Adipose tissue (tissue), 3 donors: ENCODE measurements around the gene TAS1R1. TPM values are rescaled to one million over a fixed set of nuclear protein-coding genes. Genes with fewer than 3 reads are reported as not detected.
"Not testable (repeated sequence)": the region's sequence is repeated elsewhere in the genome, so short reads cannot be mapped to it uniquely, and the experiment has no call there.

Experiments
- H3K27ac ChIP-seq: one replicate; pipeline ENCODE4 v1.5.1; 2013; ENCODE audit warnings: low read depth, low read length
- WGBS, 3 donors: extraction: QIAGEN DNeasy Blood & Tissue Kit; methylation state at CpG; one replicate each; pipeline ENCODE4 v1.1.7; 2013; 5-methylcytosine and 5-hydroxymethylcytosine counted together
- polyA plus RNA-seq, 3 donors: library from polyadenylated mRNA; stranded (reverse); fragments of 200-250 nt; gene quantifications; one replicate each; pipeline ENCODE4 v1.2.3, GENCODE V29; 2013
- donor health status: healthy with polysubstance abuse.
- donor health status: Bipolar disorder and iron deficiency.
- donor health status: healthy.

The TAS1R1 gene
- polyA plus RNA-seq, 3 donors: 0.12 TPM; not detected in 2

GRCh38 chr1:6557597-6557996 is 2.5 kb downstream of the TAS1R1 start:
- 84 to 91% (median 91%) methylated on average over 1 of the region's 1 CpG for WGBS, 3 donors
- H3K27ac ChIP-seq: no peak overlapping the region

GRCh38 chr1:6559161-6559560 is 4.1 kb downstream of the TAS1R1 start:
- not testable (repeated sequence) for H3K27ac ChIP-seq
- whole genome bisulfite sequencing, 3 donors: 78 to 93% (median 92%) methylated on average over 11 of the region's 11 CpGs

- WGBS, 3 donors: 66 to 67% (median 67%) methylated on average over 9 of the region's 9 CpGs
- H3K27ac ChIP-seq: no peak overlapping the region
Measured at GRCh38 chr1:6560267-6560666, 5.2 kb downstream of the TAS1R1 start.

- 86 to 93% (median 91%) methylated on average over 11 of the region's 11 CpGs for WGBS, 3 donors
- no peak overlapping the region for H3K27ac ChIP-seq
Measured at GRCh38 chr1:6569033-6569432, 13.9 kb downstream of the TAS1R1 start.

- no peak overlapping the region for H3K27ac ChIP-seq
- WGBS, 3 donors: 52 to 74% (median 69%) methylated on average over 3 of the region's 3 CpGs
Measured at GRCh38 chr1:6570100-6570499, 15.0 kb downstream of the TAS1R1 start.

GRCh38 chr1:6570987-6571386 is 15.9 kb downstream of the TAS1R1 start:
- no peak overlapping the region for H3K27ac ChIP-seq
- 69 to 82% (median 80%) methylated on average over 5 of the region's 5 CpGs for WGBS, 3 donors

GRCh38 chr1:6572653-6573383 is 17.7 kb downstream of the TAS1R1 start:
- H3K27ac ChIP-seq: no peak overlapping the region
- WGBS, 3 donors: 67 to 80% (median 78%) methylated on average over 11 to 12 of the region's 12 CpGs

GRCh38 chr1:6574025-6574620 is 19.0 kb downstream of the TAS1R1 start:
- WGBS, 3 donors: 76 to 78% (median 78%) methylated on average over 8 of the region's 8 CpGs

GRCh38 chr1:6574818-6575217 is 19.7 kb downstream of the TAS1R1 start:
- H3K27ac ChIP-seq: no peak overlapping the region
- WGBS, 3 donors: 84 to 87% (median 86%) methylated on average over 14 of the region's 14 CpGs

More at GRCh38 chr1:6574025-6574620, 19.0 kb downstream of the TAS1R1 start:
- no peak overlapping the region for H3K27ac ChIP-seq

- WGBS, 3 donors: 78 to 83% (median 81%) methylated on average over 6 of the region's 6 CpGs
- no peak overlapping the region for H3K27ac ChIP-seq
Measured at GRCh38 chr1:6577831-6578525, 22.9 kb downstream of the TAS1R1 start.

GRCh38 chr1:6578624-6579373 is 23.7 kb downstream of the TAS1R1 start:
- H3K27ac ChIP-seq: peak overlapping the region; percentile 34
- WGBS, 3 donors: 87 to 89% (median 88%) methylated on average over 14 of the region's 14 CpGs

GRCh38 chr1:6579374-6580118 is 24.4 kb downstream of the TAS1R1 start, which contains the start of gene ZBTB48:
ZBTB48 (plus strand) TSS chr1:6579994; CDS start chr1:6580610, 616 bp downstream.
- H3K27ac ChIP-seq: peak within 1 kb of the TSS; percentile 51
- 12 to 16% (median 15%) methylated on average over 47 to 58 of the region's 58 CpGs for WGBS, 3 donors

GRCh38 chr1:6580119-6580592 is 25.0 kb downstream of the TAS1R1 start:
- peak overlapping the region; percentile 51 for H3K27ac ChIP-seq
- 0 to 2% (median 1%) methylated on average over 14 to 30 of the region's 30 CpGs for WGBS, 3 donors

- 18 to 34% (median 31%) methylated on average over 19 of the region's 19 CpGs for WGBS, 3 donors
- H3K27ac ChIP-seq: peak overlapping the region; percentile 51
Measured at GRCh38 chr1:6580593-6581409, 25.7 kb downstream of the TAS1R1 start.

- 41 to 48% (median 48%) methylated on average over 10 of the region's 10 CpGs for WGBS, 3 donors
- H3K27ac ChIP-seq: no peak overlapping the region
Measured at GRCh38 chr1:6581561-6582305, 26.6 kb downstream of the TAS1R1 start.

- no peak overlapping the region for H3K27ac ChIP-seq
- 64 to 94% (median 74%) methylated on average over 1 of the region's 1 CpG for WGBS, 3 donors
Measured at GRCh38 chr1:6582370-6582769, 27.3 kb downstream of the TAS1R1 start.
